Endothelial cell of umbilical vein (primary cell): Measurements from ENCODE around the gene FAU.

ENCODE experiments used
- EZH2 ChIP-seq: IDR thresholded peaks from 2 replicates; pipeline ENCODE4 v1.6.1; 2012; ENCODE audit warnings: borderline replicate concordance, low read depth, mild to moderate bottlenecking, moderate library complexity, low read length, inconsistent platforms; ENCODE audit not compliant: severe bottlenecking
- MAX ChIP-seq: IDR thresholded peaks from 2 replicates; pipeline ENCODE4 v1.6.1; 2011; ENCODE audit not compliant: insufficient read depth, insufficient read length
- POLR2A ChIP-seq: IDR thresholded peaks from 2 replicates; pipeline ENCODE4 v1.6.1; 2012; ENCODE audit warnings: low read depth, mild to moderate bottlenecking, control low read depth, low read length
- TF ChIP-seq, protein P1 (sequence below), 2 donors: IDR thresholded peaks; 1 replicate in 1 of 2; 2 replicates in 1 of 2; pipeline ENCODE4 v1.5.1; 2011; ENCODE audit warnings: low read length in 2 of 2, mild to moderate bottlenecking in 2 of 2, moderate library complexity in 2 of 2, control low read depth in 1 of 2, inconsistent platforms in 1 of 2, low read depth in 1 of 2; ENCODE audit not compliant: insufficient read depth in 1 of 2; ENCODE audit errors: extremely low read depth in 1 of 2

DNA sequence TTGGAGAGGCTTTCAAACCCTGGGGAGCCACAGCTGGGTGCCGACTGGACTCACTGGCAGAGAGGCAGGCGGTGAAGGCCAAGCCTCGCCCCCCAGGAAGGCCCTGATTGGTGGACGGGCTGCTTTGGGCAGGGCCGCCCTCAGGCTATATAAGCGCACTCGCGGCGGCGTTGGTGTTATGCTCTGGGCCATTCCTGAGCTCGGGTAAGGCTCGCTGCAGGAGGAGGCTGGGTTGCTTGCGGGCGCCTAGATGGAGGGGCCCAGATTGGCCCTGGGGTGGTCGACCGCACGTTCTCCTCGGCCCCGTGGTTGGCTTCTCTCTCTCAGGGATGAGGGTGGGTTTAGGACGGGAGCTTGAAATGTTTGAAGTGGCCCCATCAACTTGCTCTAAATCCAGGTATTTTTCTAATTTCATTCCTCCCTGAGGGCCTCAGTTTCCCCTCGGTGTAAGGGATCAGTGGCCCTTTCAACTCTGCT lies 48.2 kb upstream of the FAU start, which contains the start of gene SPDYC:
- TF ChIP-seq, protein P1, sequence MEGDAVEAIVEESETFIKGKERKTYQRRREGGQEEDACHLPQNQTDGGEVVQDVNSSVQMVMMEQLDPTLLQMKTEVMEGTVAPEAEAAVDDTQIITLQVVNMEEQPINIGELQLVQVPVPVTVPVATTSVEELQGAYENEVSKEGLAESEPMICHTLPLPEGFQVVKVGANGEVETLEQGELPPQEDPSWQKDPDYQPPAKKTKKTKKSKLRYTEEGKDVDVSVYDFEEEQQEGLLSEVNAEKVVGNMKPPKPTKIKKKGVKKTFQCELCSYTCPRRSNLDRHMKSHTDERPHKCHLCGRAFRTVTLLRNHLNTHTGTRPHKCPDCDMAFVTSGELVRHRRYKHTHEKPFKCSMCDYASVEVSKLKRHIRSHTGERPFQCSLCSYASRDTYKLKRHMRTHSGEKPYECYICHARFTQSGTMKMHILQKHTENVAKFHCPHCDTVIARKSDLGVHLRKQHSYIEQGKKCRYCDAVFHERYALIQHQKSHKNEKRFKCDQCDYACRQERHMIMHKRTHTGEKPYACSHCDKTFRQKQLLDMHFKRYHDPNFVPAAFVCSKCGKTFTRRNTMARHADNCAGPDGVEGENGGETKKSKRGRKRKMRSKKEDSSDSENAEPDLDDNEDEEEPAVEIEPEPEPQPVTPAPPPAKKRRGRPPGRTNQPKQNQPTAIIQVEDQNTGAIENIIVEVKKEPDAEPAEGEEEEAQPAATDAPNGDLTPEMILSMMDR (IDR thresholded peaks at IDR 0.05; ENCODE audit: extremely low read depth in 1 of 2, insufficient read depth in 1 of 2, low read depth in 1 of 2, low read length in 2 of 2), result no peak
- no peak for TF ChIP-seq POLR2A
- no peak for TF ChIP-seq MAX
- TF ChIP-seq EZH2, result no peak
